A549 (cell line): ENCODE data around the gene PIK3R2. TPM values are rescaled to one million over a fixed set of nuclear protein-coding genes. Genes with fewer than 3 reads are reported as not detected.

Experiments used
- ATAC-seq, 2 experiments: fragments of 200-7000 bp in 1 of 2; fragments of >200 bp in 1 of 2; cut with Nextera tagmentation in 1 of 2; cut with Tn5 transposase in 1 of 2; 3 replicates each; pipeline versions ENCODE4 v1.8.0 to v1.9.1; 2018 to 2020; ENCODE audit warnings: mild to moderate bottlenecking in 1 of 2, moderate library complexity in 1 of 2
- CTCF ChIA-PET: fragments of 300-600 bp; sonication (Branson Sonifier 250); formaldehyde crosslinking; extraction: SDS; loops from one replicate; lab custom pipeline; 2021; ENCODE audit warnings: antibody characterized with exemption, inconsistent platforms; lab: Yijun Ruan, JAX
- POLR2A ChIA-PET: fragments of 350-600 bp; formaldehyde crosslinking; extraction: SDS; loops from one replicate; lab custom pipeline; 2021; ENCODE audit warnings: antibody characterized with exemption, inconsistent platforms; lab: Yijun Ruan, JAX
- DNase-seq, 2 experiments: peaks; one replicate each; pipeline versions ENCODE4 v3.0.0 to v3.0.0-alpha.2; 2011 to 2016; ENCODE audit warnings: low read depth in 1 of 2, low spot score in 1 of 2
- FAIRE-seq: peaks from 2 replicates; lab custom pipeline; 2011; peaks lifted over from hg19 to GRCh38; lab: Jason Lieb, UNC
- H3K27ac ChIP-seq, 2 experiments: fragments of >200 bp; sonication (Bioruptor Twin); formaldehyde crosslinking; 3 replicates each; pipeline ENCODE4 v1.5.1; 2016 to 2017
- H3K4me1 ChIP-seq: fragments of >200 bp; sonication (Bioruptor Twin); formaldehyde crosslinking; 3 replicates; pipeline ENCODE4 v1.6.1; 2016
- H3K4me2 ChIP-seq: fragments of >200 bp; sonication (Bioruptor Twin); formaldehyde crosslinking; 3 replicates; pipeline ENCODE4 v1.6.1; 2016
- H3K4me3 ChIP-seq: fragments of >200 bp; sonication (Bioruptor Twin); formaldehyde crosslinking; 3 replicates; pipeline ENCODE4 v1.5.1; 2016
- H3K9me3 ChIP-seq: fragments of >200 bp; sonication (Bioruptor Twin); formaldehyde crosslinking; 3 replicates; pipeline ENCODE4 v1.6.1; 2016
- BCL3 ChIP-seq: fragments of >200 bp; sonication (Bioruptor Twin); formaldehyde crosslinking; IDR thresholded peaks from 3 replicates; pipeline ENCODE4 v1.6.1; 2016
- CTCF ChIP-seq: fragments of >200 bp; sonication (Bioruptor Twin); formaldehyde crosslinking; IDR thresholded peaks from 3 replicates; pipeline ENCODE4 v1.5.1; 2016
- E2F6 ChIP-seq: IDR thresholded peaks from 2 replicates; pipeline ENCODE4 v1.6.1; 2012; ENCODE audit warnings: low read depth, borderline replicate concordance
- ELK1 ChIP-seq: fragments of 150-350 bp; IDR thresholded peaks from 2 replicates; pipeline ENCODE4 v1.6.1; 2014; ENCODE audit warnings: low read depth, mild to moderate bottlenecking, low read length
- FOSL2 ChIP-seq, 2 experiments: fragments of 450-650 bp in 1 of 2; fragments of >200 bp in 1 of 2; sonication (Bioruptor Twin) in 1 of 2; formaldehyde crosslinking; IDR thresholded peaks; 2 replicates each; pipeline versions ENCODE4 v1.5.0 to v1.6.1; 2016 to 2020; ENCODE audit warnings: mild to moderate bottlenecking in 1 of 2, moderate library complexity in 1 of 2
- HDAC2 ChIP-seq: fragments of 200-600 bp; sonication (generic); IDR thresholded peaks from 2 replicates; pipeline ENCODE4 v1.6.1; 2016
- HOXB5 ChIP-seq: fragments of 250-450 bp; sonication (Bioruptor Pico); IDR thresholded peaks from 2 replicates; pipeline ENCODE4 v1.5.0; 2020; ENCODE audit warnings: mild to moderate bottlenecking, moderate library complexity
- MAX ChIP-seq: IDR thresholded peaks from 2 replicates; pipeline ENCODE4 v1.6.1; 2012
- PBX3 ChIP-seq: IDR thresholded peaks from 2 replicates; pipeline ENCODE4 v1.6.1; 2012
- RAD21 ChIP-seq, 2 experiments: fragments of >200 bp in 1 of 2; sonication (Bioruptor Twin) in 1 of 2; formaldehyde crosslinking in 1 of 2; IDR thresholded peaks in 1 of 2; conservative IDR thresholded peaks in 1 of 2; 2 replicates in 1 of 2; 3 replicates in 1 of 2; pipeline ENCODE4 v1.6.1; 2012 to 2018; ENCODE audit warnings: inconsistent platforms in 1 of 2
- RARB ChIP-seq: fragments of 250-450 bp; sonication (Bioruptor Pico); IDR thresholded peaks from 2 replicates; pipeline ENCODE4 v1.8.0; 2021; ENCODE audit warnings: mild to moderate bottlenecking, moderate library complexity
- SMC3 ChIP-seq: fragments of >200 bp; sonication (Bioruptor Twin); formaldehyde crosslinking; IDR thresholded peaks from 3 replicates; pipeline ENCODE4 v1.6.1; 2018; ENCODE audit warnings: inconsistent platforms
- USF2 ChIP-seq: fragments of 450-650 bp; IDR thresholded peaks from 2 replicates; pipeline ENCODE4 v1.6.1; 2014; ENCODE audit warnings: antibody characterized with exemption
- ZC3H11A ChIP-seq: fragments of 450-650 bp; IDR thresholded peaks from 2 replicates; pipeline ENCODE4 v1.6.1; 2014; ENCODE audit warnings: antibody characterized with exemption, mild to moderate bottlenecking
- ZNF302 ChIP-seq: fragments of 250-450 bp; sonication (Bioruptor Pico); IDR thresholded peaks from 2 replicates; pipeline ENCODE4 v1.9.0; 2021; ENCODE audit warnings: inconsistent platforms, mild to moderate bottlenecking, moderate library complexity
- WGBS: methylation state at CpG from one replicate; pipeline ENCODE4 v1.1.6; 2017; ENCODE audit errors: missing lambda C conversion rate; 5-methylcytosine and 5-hydroxymethylcytosine counted together
- polyA plus RNA-seq, 4 experiments: library from polyadenylated mRNA; depleted of rRNA in 3 of 4; stranded (reverse); fragments of >200 nt; fragmentation: RNase III in 1 of 4; extraction: RNeasy Plus Mini Kit Qiagen cat#74134 plus additional on column Dnase treatment in 1 of 4; gene quantifications; 2 replicates in 3 of 4; 3 replicates in 1 of 4; pipeline ENCODE4 v1.2.3, GENCODE V29; 2011 to 2017

The PIK3R2 gene
- polyA plus RNA-seq, 2 of the 4 experiments (the other 2 are of a cell fraction) = 6.7 to 8.3 TPM

- Histone ChIP-seq H3K4me2 (no peak overlapping the region), H3K4me1 (peaks cover 19% of the 10 kb centered on the region), H3K4me3 (no peak overlapping the region), H3K9me3 (no peaks in the 10 kb centered on the region), H3K27ac (no peak overlapping the region)
- CTCF ChIA-PET = interaction anchor here (0.6 to 5.4 kb wide), 37 partner anchors 9 to 215 kb away, joined by 3 to 32 read pairs (median 4); partner anchors contain the start of gene PIK3R2
- FAIRE-seq (no peak), DNase-seq (peak; percentile 71 to 80), ATAC-seq (peak; percentile 74 to 86)
- POLR2A ChIA-PET = interaction anchor here (0.5 to 1.0 kb wide), 3 partner anchors 39 to 64 kb away, joined by 3 to 6 read pairs (median 5); no protein-coding TSS in a partner anchor
- WGBS = 37% methylated on average over 9 of the region's 9 CpGs
- TF ChIP-seq RAD21 (conservative IDR thresholded peaks at IDR 0.05 in 1 of 2, IDR thresholded peaks at IDR 0.05 in 1 of 2) = peak; percentile 78 to 87
- peak; percentile 70 for TF ChIP-seq SMC3
- peak; percentile 71 for TF ChIP-seq CTCF
- no peak for TF ChIP-seq HOXB5 (CRISPR knock-in tag)
These were observed 39.9 kb upstream of the PIK3R2 start for GRCh38 chr19:18112989-18113478.

- ATAC-seq (no peak), FAIRE-seq (no peak), DNase-seq (no peak)
- POLR2A ChIA-PET = interaction anchor here (1.0 kb wide), 1 partner anchor 39 kb away, joined by 6 read pairs; no protein-coding TSS in a partner anchor
- no peak for TF ChIP-seq PBX3
- no peak for TF ChIP-seq E2F6
- no peak for TF ChIP-seq MAX
- no peak for TF ChIP-seq ZC3H11A
- no peak for TF ChIP-seq FOSL2 (IDR thresholded peaks at IDR 0.05)
- TF ChIP-seq FOSL2 (CRISPR knock-in tag; IDR thresholded peaks at IDR 0.05) = no peak
- no peak for TF ChIP-seq RAD21 (conservative IDR thresholded peaks at IDR 0.05 in 1 of 2, IDR thresholded peaks at IDR 0.05 in 1 of 2)
- no peak for TF ChIP-seq HOXB5 (CRISPR knock-in tag)
- TF ChIP-seq RARB (CRISPR knock-in tag) = no peak
- no peak for TF ChIP-seq HDAC2
- no peak for TF ChIP-seq USF2
- no peak for TF ChIP-seq ZNF302
- no peak for TF ChIP-seq ELK1
- TF ChIP-seq BCL3 = no peak
- Histone ChIP-seq H3K27ac (no peak overlapping the region), H3K9me3 (no peaks in the 10 kb centered on the region), H3K4me3 (no peak overlapping the region), H3K4me2 (no peak overlapping the region), H3K4me1 (peaks cover 16% of the 10 kb centered on the region)
- 87% methylated on average over 5 of the region's 5 CpGs for WGBS
- CTCF ChIA-PET = interaction anchor here (0.6 to 2.1 kb wide), 19 partner anchors 9 to 215 kb away, joined by 3 to 12 read pairs (median 5); partner anchors contain the start of gene PIK3R2
These were observed 39.1 kb upstream of the PIK3R2 start for GRCh38 chr19:18113827-18114226.
